NT2/D1 (cell line): ENCODE measurements around the gene TCAP.

Experiments used
- DNase-seq: peaks from one replicate; pipeline ENCODE4 v3.0.0-alpha.2; 2011; ENCODE audit warnings: low read depth, low spot score
- H3K27me3 ChIP-seq: 2 replicates; pipeline ENCODE4 v1.6.0; 2011; ENCODE audit warnings: mild to moderate bottlenecking; ENCODE audit not compliant: insufficient read length, insufficient read depth
- H3K36me3 ChIP-seq: 2 replicates; pipeline ENCODE4 v1.6.1; 2011; ENCODE audit warnings: mild to moderate bottlenecking, low read length, mixed read lengths; ENCODE audit not compliant: insufficient read depth, insufficient read length
- H3K4me1 ChIP-seq: 2 replicates; pipeline ENCODE4 v1.5.1; 2011; ENCODE audit not compliant: insufficient read depth, insufficient read length
- H3K4me3 ChIP-seq: 2 replicates; pipeline ENCODE4 v1.5.1; 2011; ENCODE audit warnings: low read depth; ENCODE audit not compliant: insufficient read length
- H3K9ac ChIP-seq: 2 replicates; pipeline ENCODE4 v1.6.0; 2011; ENCODE audit warnings: low read depth; ENCODE audit not compliant: insufficient read length
- H3K9me3 ChIP-seq: 2 replicates; pipeline ENCODE4 v1.5.1; 2011; ENCODE audit warnings: mild to moderate bottlenecking, low read length; ENCODE audit not compliant: insufficient read depth
- SUZ12 ChIP-seq: IDR thresholded peaks from 2 replicates; pipeline ENCODE4 v1.6.1; 2011; ENCODE audit not compliant: insufficient read length, insufficient read depth; ENCODE audit errors: extremely low read depth
- YY1 ChIP-seq: IDR thresholded peaks from 2 replicates; pipeline ENCODE4 v1.6.1; 2011; ENCODE audit not compliant: insufficient read length, insufficient read depth
- ZNF274 ChIP-seq: IDR thresholded peaks from 2 replicates; pipeline ENCODE4 v1.6.1; 2011; ENCODE audit warnings: mild to moderate bottlenecking, low read depth, low read length

The TCAP gene

GRCh38 chr17:39621523-39622379, 43.4 kb upstream of the TCAP start:
- Histone ChIP-seq H3K36me3 (no peaks in the 10 kb centered on the region), H3K4me3 (no peak overlapping the region), H3K9me3 (no peaks in the 10 kb centered on the region), H3K9ac (no peak overlapping the region), H3K27me3 (peaks cover 76% of the 10 kb centered on the region), H3K4me1 (peaks cover 4% of the 10 kb centered on the region)
- DNase-seq, result peak; percentile 60
- TF ChIP-seq YY1, result no peak
- TF ChIP-seq SUZ12, result no peak
- no peak for TF ChIP-seq ZNF274

GRCh38 chr17:39622380-39623006, 42.7 kb upstream of the TCAP start:
- no peak overlapping the region for H3K9ac ChIP-seq
- H3K27me3 ChIP-seq, result peaks cover 76% of the 10 kb centered on the region
- no peak for DNase-seq
- no peaks in the 10 kb centered on the region for H3K9me3 ChIP-seq
- no peaks in the 10 kb centered on the region for H3K36me3 ChIP-seq
- no peak overlapping the region for H3K4me3 ChIP-seq
- TF ChIP-seq YY1 (no peak), ZNF274 (no peak), SUZ12 (no peak)
- H3K4me1 ChIP-seq, result peaks cover 4% of the 10 kb centered on the region

GRCh38 chr17:39623356-39623950, 41.7 kb upstream of the TCAP start:
- TF ChIP-seq SUZ12 (no peak), ZNF274 (no peak), YY1 (no peak)
- Histone ChIP-seq H3K4me3 (no peak overlapping the region), H3K4me1 (peaks cover 9% of the 10 kb centered on the region), H3K36me3 (no peaks in the 10 kb centered on the region), H3K27me3 (peaks cover 77% of the 10 kb centered on the region), H3K9me3 (no peaks in the 10 kb centered on the region), H3K9ac (no peak overlapping the region)
- DNase-seq, result no peak

- Histone ChIP-seq H3K27me3 (peaks cover 69% of the 10 kb centered on the region), H3K4me3 (no peak overlapping the region), H3K4me1 (peaks cover 13% of the 10 kb centered on the region), H3K9ac (no peak overlapping the region), H3K9me3 (no peaks in the 10 kb centered on the region), H3K36me3 (no peaks in the 10 kb centered on the region)
- TF ChIP-seq SUZ12, result no peak
- no peak for TF ChIP-seq YY1
- no peak for TF ChIP-seq ZNF274
- no peak for DNase-seq
Observed at GRCh38 chr17:39624313-39624712, 40.8 kb upstream of the TCAP start.

- no peak for TF ChIP-seq SUZ12
- TF ChIP-seq ZNF274, result no peak
- no peak for TF ChIP-seq YY1
- Histone ChIP-seq H3K36me3 (no peaks in the 10 kb centered on the region), H3K27me3 (peaks cover 62% of the 10 kb centered on the region), H3K9me3 (no peaks in the 10 kb centered on the region), H3K9ac (no peak overlapping the region), H3K4me1 (peaks cover 23% of the 10 kb centered on the region), H3K4me3 (no peak overlapping the region)
- DNase-seq, result no peak
Observed at GRCh38 chr17:39625198-39625785, 39.9 kb upstream of the TCAP start.

- peak within 1 kb of the TSS; percentile 61 for H3K4me3 ChIP-seq
- TF ChIP-seq YY1, result no peak
- no peaks in the 10 kb centered on the region for H3K36me3 ChIP-seq
- no peaks in the 10 kb centered on the region for H3K9me3 ChIP-seq
- peaks cover 52% of the 10 kb centered on the region for H3K27me3 ChIP-seq
- DNase-seq, result no peak
- peak within 1 kb of the TSS; percentile 69 for H3K9ac ChIP-seq
- H3K4me1 ChIP-seq, result peaks cover 27% of the 10 kb centered on the region
Observed at GRCh38 chr17:39626171-39627046, 38.7 kb upstream of the TCAP start, which contains the start of gene PPP1R1B. Gene PPP1R1B (plus strand): TSS chr17:39626952. CDS start chr17:39627393, 441 bp downstream.
